Breast epithelium (tissue), 4 donors: ENCODE results near the gene MACROD1. TPM values are rescaled to one million over a fixed set of nuclear protein-coding genes. Genes with fewer than 3 reads are reported as not detected.

ENCODE experiments used
- DNase-seq, 2 donors: peaks; one replicate each; pipeline ENCODE4 v3.0.0-alpha.2; 2019; ENCODE audit warnings: low spot score in 2 of 2
- H3K27ac ChIP-seq, 2 donors: fragments of 200-600 bp; sonication (generic) in 1 of 2; one replicate each; pipeline ENCODE4 v1.5.1; 2016 to 2019; ENCODE audit warnings: mild to moderate bottlenecking in 1 of 2
- H3K27me3 ChIP-seq, 2 donors: fragments of 200-600 bp; sonication (generic) in 1 of 2; one replicate each; pipeline versions ENCODE4 v1.5.1 to v1.6.0; 2017 to 2019; ENCODE audit warnings: control low read depth in 1 of 2, mild to moderate bottlenecking in 1 of 2
- H3K36me3 ChIP-seq: fragments of 200-600 bp; one replicate; pipeline ENCODE4 v1.5.1; 2019
- H3K4me1 ChIP-seq, 2 donors: fragments of 200-600 bp; sonication (generic); one replicate each; pipeline ENCODE4 v1.5.1; 2016 to 2019; ENCODE audit warnings: control low read depth in 1 of 2
- H3K4me3 ChIP-seq, 3 donors: fragments of 200-600 bp; sonication (generic); 1 replicate in 2 of 3; 2 replicates in 1 of 3; pipeline ENCODE4 v1.5.1; 2016 to 2019; ENCODE audit warnings: mild to moderate bottlenecking in 3 of 3, moderate library complexity in 2 of 3
- H3K9me3 ChIP-seq, 2 donors: fragments of 200-600 bp; sonication (generic) in 1 of 2; one replicate each; pipeline ENCODE4 v1.5.1; 2016 to 2019; ENCODE audit warnings: control low read depth in 1 of 2
- POLR2A ChIP-seq: fragments of 450-650 bp; IDR thresholded peaks from one replicate; pipeline ENCODE4 v1.6.1; 2016; ENCODE audit warnings: antibody characterized with exemption, mild to moderate bottlenecking, moderate library complexity
- POLR2AphosphoS5 ChIP-seq, 3 donors: sonication (generic); formaldehyde crosslinking; IDR thresholded peaks; one replicate each; pipeline ENCODE4 v1.6.1; 2017; ENCODE audit warnings: antibody characterized with exemption in 3 of 3
- intact Hi-C: fragments of 100-400 bp; cut with DNase I; formaldehyde crosslinking; loops from one replicate; pipeline ENCODE4 v1.15.1; 2023; ENCODE audit warnings: low total_unique reads
- total RNA-seq, 3 donors: library from RNA; depleted of rRNA; stranded (reverse); fragments of >200 nt; gene quantifications; one replicate each; pipeline ENCODE4 v1.1.0, GENCODE V29; 2016
- TF ChIP-seq, protein P1 (sequence below), 3 donors: fragments of 450-650 bp; IDR thresholded peaks; one replicate each; pipeline ENCODE4 v1.5.1; 2016 to 2017; ENCODE audit warnings: antibody characterized with exemption in 3 of 3, mild to moderate bottlenecking in 3 of 3, moderate library complexity in 3 of 3

The MACROD1 gene
- total RNA-seq, 3 donors from 2014 or later, result 19.7 to 113 (median 40.3) TPM

GRCh38 chr11:64089493-64089892 lies 76.4 kb downstream of the MACROD1 start:
- H3K4me3 ChIP-seq, result no peak overlapping the region
- no peak overlapping the region for H3K27ac ChIP-seq
- no peaks in the 10 kb centered on the region for H3K4me1 ChIP-seq
- H3K36me3 ChIP-seq, result no peaks in the 10 kb centered on the region
- intact Hi-C loops, result no loop called here
- no peaks in the 10 kb centered on the region for H3K27me3 ChIP-seq
- TF ChIP-seq, protein P1, sequence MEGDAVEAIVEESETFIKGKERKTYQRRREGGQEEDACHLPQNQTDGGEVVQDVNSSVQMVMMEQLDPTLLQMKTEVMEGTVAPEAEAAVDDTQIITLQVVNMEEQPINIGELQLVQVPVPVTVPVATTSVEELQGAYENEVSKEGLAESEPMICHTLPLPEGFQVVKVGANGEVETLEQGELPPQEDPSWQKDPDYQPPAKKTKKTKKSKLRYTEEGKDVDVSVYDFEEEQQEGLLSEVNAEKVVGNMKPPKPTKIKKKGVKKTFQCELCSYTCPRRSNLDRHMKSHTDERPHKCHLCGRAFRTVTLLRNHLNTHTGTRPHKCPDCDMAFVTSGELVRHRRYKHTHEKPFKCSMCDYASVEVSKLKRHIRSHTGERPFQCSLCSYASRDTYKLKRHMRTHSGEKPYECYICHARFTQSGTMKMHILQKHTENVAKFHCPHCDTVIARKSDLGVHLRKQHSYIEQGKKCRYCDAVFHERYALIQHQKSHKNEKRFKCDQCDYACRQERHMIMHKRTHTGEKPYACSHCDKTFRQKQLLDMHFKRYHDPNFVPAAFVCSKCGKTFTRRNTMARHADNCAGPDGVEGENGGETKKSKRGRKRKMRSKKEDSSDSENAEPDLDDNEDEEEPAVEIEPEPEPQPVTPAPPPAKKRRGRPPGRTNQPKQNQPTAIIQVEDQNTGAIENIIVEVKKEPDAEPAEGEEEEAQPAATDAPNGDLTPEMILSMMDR (IDR thresholded peaks at IDR 0.05), result no peak
- TF ChIP-seq POLR2AphosphoS5 (IDR thresholded peaks at IDR 0.05), result no peak
- TF ChIP-seq POLR2A, result no peak
- no peak for DNase-seq
- no peaks in the 10 kb centered on the region for H3K9me3 ChIP-seq

GRCh38 chr11:64089027-64089360 lies 76.9 kb downstream of the MACROD1 start:
- TF ChIP-seq, protein P1 (IDR thresholded peaks at IDR 0.05), result no peak
- H3K4me1 ChIP-seq, result no peaks in the 10 kb centered on the region
- H3K36me3 ChIP-seq, result no peaks in the 10 kb centered on the region
- no peaks in the 10 kb centered on the region for H3K9me3 ChIP-seq
- intact Hi-C loops, result no loop called here
- no peak overlapping the region for H3K4me3 ChIP-seq
- no peak for DNase-seq
- H3K27me3 ChIP-seq, result no peaks in the 10 kb centered on the region
- no peak overlapping the region for H3K27ac ChIP-seq

GRCh38 chr11:64088162-64089026 lies 77.5 kb downstream of the MACROD1 start:
- DNase-seq, result no peak
- Histone ChIP-seq H3K27me3 (no peaks in the 10 kb centered on the region), H3K4me1 (no peaks in the 10 kb centered on the region), H3K9me3 (no peaks in the 10 kb centered on the region), H3K36me3 (no peaks in the 10 kb centered on the region), H3K27ac (no peak overlapping the region), H3K4me3 (no peak overlapping the region)
- intact Hi-C loops, result no loop called here
- TF ChIP-seq POLR2A (no peak), POLR2AphosphoS5 (IDR thresholded peaks at IDR 0.05) (no peak)
- TF ChIP-seq, protein P1 (IDR thresholded peaks at IDR 0.05), result no peak

DNA sequence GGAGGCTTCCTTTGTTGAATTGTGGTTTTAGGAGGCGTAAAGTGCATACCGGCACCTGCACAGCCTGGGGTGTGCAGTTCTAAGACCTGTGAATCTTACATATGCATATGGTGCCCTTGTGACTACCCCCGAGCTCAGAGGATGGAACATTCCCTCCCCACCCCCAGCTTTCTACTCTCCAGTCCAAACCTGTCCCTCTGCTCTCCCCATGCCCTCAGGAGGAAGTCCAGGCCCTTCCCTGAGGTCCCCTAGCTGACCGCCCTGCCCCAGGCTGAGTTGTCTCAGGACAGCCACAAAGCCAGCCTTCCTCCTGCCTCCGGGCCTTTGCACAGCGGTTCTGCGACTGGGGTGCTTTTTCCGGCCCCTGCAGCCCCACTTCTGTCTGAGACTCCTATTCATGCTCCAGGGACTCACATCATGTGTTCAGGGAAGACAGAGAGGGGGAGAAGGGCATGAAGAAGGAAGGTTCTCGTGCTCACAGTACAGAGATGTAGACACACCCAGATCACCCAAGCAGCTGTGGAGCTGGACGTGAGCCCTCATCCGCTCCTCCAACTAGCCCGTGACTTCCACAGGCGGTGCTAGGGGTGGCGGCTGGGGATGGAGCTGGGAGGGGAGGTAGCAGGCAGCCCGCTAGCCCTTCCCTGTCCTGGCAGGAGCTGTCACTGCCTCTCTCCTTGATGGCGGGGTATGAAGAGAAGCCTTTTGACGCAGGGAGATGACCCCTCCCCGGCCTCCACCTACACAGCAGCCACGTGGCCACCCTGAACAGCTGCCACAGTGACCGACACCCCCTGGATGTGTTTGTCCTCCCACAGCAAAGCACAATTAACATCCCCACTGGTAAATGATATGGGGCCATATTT lies 79.4 kb downstream of the MACROD1 start:
- H3K36me3 ChIP-seq, result no peaks in the 10 kb centered on the region
- TF ChIP-seq POLR2AphosphoS5 (IDR thresholded peaks at IDR 0.05) (no peak), POLR2A (no peak)
- TF ChIP-seq, protein P1 (IDR thresholded peaks at IDR 0.05), result no peak
- intact Hi-C loops, result no loop called here
- no peaks in the 10 kb centered on the region for H3K4me1 ChIP-seq
- no peaks in the 10 kb centered on the region for H3K27me3 ChIP-seq
- no peak overlapping the region for H3K27ac ChIP-seq
- no peaks in the 10 kb centered on the region for H3K9me3 ChIP-seq
- peak in 1 of 2 donors; percentile 19 for DNase-seq
- no peak overlapping the region for H3K4me3 ChIP-seq

- Histone ChIP-seq H3K9me3 (no peaks in the 10 kb centered on the region), H3K27ac (no peak overlapping the region), H3K27me3 (no peaks in the 10 kb centered on the region), H3K4me1 (no peaks in the 10 kb centered on the region), H3K36me3 (no peaks in the 10 kb centered on the region), H3K4me3 (no peak overlapping the region)
- TF ChIP-seq POLR2AphosphoS5 (IDR thresholded peaks at IDR 0.05) (no peak), POLR2A (no peak)
- TF ChIP-seq, protein P1 (IDR thresholded peaks at IDR 0.05), result no peak
- intact Hi-C loops, result no loop called here
- no peak for DNase-seq
Measured at GRCh38 chr11:64085906-64086257, 80.0 kb downstream of the MACROD1 start.
